Dermis microvascular lymphatic vessel endothelial cell (primary cell): ENCODE measurements around the gene PAPOLB. TPM values are rescaled to one million over a fixed set of nuclear protein-coding genes. Genes with fewer than 3 reads are reported as not detected.

ENCODE experiments used
- DNase-seq, 2 donors: peaks; one replicate each; pipeline versions ENCODE4 v3.0.0 to v3.0.0-alpha.2; 2010; ENCODE audit warnings: low read depth in 2 of 2
- total RNA-seq: library from RNA; depleted of rRNA; stranded (reverse); fragments of >200 nt; gene quantifications from 2 replicates; pipeline ENCODE4 v1.2.1, GENCODE V29; 2014

PAPOLB gene
- total RNA-seq, 1 donor from 2014 or later: 0.13 TPM

- peak; percentile 85 to 97 for DNase-seq
Observed at GRCh38 chr7:4842319-4843064, 19.3 kb downstream of the PAPOLB start.

- DNase-seq: no peak
Observed at GRCh38 chr7:4841836-4842235, 20.0 kb downstream of the PAPOLB start.

GRCh38 chr7:4841007-4841784 lies 20.6 kb downstream of the PAPOLB start:
- DNase-seq: no peak

- DNase-seq: no peak
Observed at GRCh38 chr7:4840079-4840501, 21.7 kb downstream of the PAPOLB start.

- DNase-seq: no peak
Observed at GRCh38 chr7:4838626-4839334, 23.1 kb downstream of the PAPOLB start.

- DNase-seq: peak in 1 of 2 donors; percentile 38
Observed at GRCh38 chr7:4837803-4838625, 23.8 kb downstream of the PAPOLB start.

- no peak for DNase-seq
Observed at GRCh38 chr7:4837041-4837802, 24.6 kb downstream of the PAPOLB start.

- no peak for DNase-seq
Observed at GRCh38 chr7:4836206-4836661, 25.6 kb downstream of the PAPOLB start.

- DNase-seq: peak in 1 of 2 donors; percentile 24
Observed at GRCh38 chr7:4835398-4836205, 26.2 kb downstream of the PAPOLB start.

- DNase-seq: no peak
Observed at GRCh38 chr7:4834601-4835397, 27.0 kb downstream of the PAPOLB start.

GRCh38 chr7:4833691-4834600 lies 27.9 kb downstream of the PAPOLB start:
- no peak for DNase-seq

GRCh38 chr7:4833176-4833575 lies 28.7 kb downstream of the PAPOLB start:
- no peak for DNase-seq

- DNase-seq: no peak
Observed at GRCh38 chr7:4832711-4833110, 29.1 kb downstream of the PAPOLB start.

GRCh38 chr7:4831723-4832495 lies 29.9 kb downstream of the PAPOLB start:
- DNase-seq: peak; percentile 83 to 98

- DNase-seq: peak; percentile 83 to 84
Observed at GRCh38 chr7:4830176-4830575, 31.7 kb downstream of the PAPOLB start.

GRCh38 chr7:4828720-4829383 lies 33.0 kb downstream of the PAPOLB start:
- DNase-seq: no peak
